HCT116 (cell line): ENCODE measurements around the gene TMEM52.

Source experiments
- EGR1 ChIP-seq: IDR thresholded peaks from 2 replicates; pipeline ENCODE4 v1.6.1; 2012; ENCODE audit warnings: low read depth
- EZH2phosphoT487 ChIP-seq: fragments of 200-600 bp; IDR thresholded peaks from 2 replicates; pipeline ENCODE4 v1.6.1; 2018; ENCODE audit warnings: antibody characterized with exemption, borderline replicate concordance
- JUND ChIP-seq: IDR thresholded peaks from 2 replicates; pipeline ENCODE4 v1.6.1; 2012
- POLR2A ChIP-seq: IDR thresholded peaks from 2 replicates; pipeline ENCODE4 v1.7.0; 2011; ENCODE audit warnings: borderline replicate concordance; ENCODE audit not compliant: insufficient read depth, insufficient read length; ENCODE audit errors: extremely low read depth
- POLR2AphosphoS5 ChIP-seq: IDR thresholded peaks from 2 replicates; pipeline ENCODE4 v1.6.1; 2011; ENCODE audit warnings: mild to moderate bottlenecking, low read depth, low read length, moderate library complexity
- TF ChIP-seq, protein P1 (sequence below), 3 experiments: fragments of 200-600 bp in 1 of 3; sonication (generic) in 1 of 3; IDR thresholded peaks in 2 of 3; conservative IDR thresholded peaks in 1 of 3; 2 replicates each; pipeline ENCODE4 v1.5.1; 2012 to 2017; ENCODE audit warnings: low read depth in 2 of 3, low read length in 2 of 3, antibody characterized with exemption in 1 of 3, borderline replicate concordance in 1 of 3, control low read depth in 1 of 3, mild to moderate bottlenecking in 1 of 3, mixed read lengths in 1 of 3, mixed run types in 1 of 3, moderate library complexity in 1 of 3; ENCODE audit not compliant: insufficient read depth in 1 of 3
- TF ChIP-seq, protein P2 (sequence below): IDR thresholded peaks from 2 replicates; pipeline ENCODE4 v1.6.1; 2011; ENCODE audit warnings: mild to moderate bottlenecking, low read length, moderate library complexity; ENCODE audit not compliant: insufficient replicate concordance; ENCODE audit errors: extremely low read depth

DNA sequence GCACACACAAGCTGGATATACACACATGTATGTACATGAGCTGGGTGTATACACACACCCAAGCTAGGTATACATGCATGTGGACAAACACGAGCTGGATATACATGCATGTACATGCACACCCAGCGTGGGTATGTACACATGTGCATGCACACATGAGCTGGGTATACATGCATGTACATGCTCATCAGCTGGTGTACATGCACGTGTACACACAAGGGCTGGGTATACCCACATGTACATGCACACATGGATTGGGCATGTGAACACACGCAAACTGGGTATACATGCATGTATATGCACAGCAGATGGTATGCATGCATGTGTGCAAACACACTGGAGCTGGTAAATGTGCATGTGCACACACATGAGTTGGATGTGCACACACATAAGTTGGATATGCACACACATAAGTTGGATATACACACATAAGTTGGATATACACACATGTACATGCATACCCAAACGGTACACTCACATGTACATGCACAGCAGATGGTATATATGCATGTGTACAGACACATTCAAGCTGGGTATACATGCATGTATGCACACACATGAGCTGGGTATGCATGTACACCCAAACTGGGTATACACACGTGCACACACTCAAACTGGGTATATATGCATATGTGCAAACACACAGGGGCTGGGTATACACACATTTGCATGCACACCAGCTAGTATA is 20.7 kb downstream of the TMEM52 start:
- TF ChIP-seq EZH2phosphoT487 (no peak), POLR2AphosphoS5 (no peak), EGR1 (no peak), POLR2A (no peak), JUND (no peak)
- TF ChIP-seq, protein P1, sequence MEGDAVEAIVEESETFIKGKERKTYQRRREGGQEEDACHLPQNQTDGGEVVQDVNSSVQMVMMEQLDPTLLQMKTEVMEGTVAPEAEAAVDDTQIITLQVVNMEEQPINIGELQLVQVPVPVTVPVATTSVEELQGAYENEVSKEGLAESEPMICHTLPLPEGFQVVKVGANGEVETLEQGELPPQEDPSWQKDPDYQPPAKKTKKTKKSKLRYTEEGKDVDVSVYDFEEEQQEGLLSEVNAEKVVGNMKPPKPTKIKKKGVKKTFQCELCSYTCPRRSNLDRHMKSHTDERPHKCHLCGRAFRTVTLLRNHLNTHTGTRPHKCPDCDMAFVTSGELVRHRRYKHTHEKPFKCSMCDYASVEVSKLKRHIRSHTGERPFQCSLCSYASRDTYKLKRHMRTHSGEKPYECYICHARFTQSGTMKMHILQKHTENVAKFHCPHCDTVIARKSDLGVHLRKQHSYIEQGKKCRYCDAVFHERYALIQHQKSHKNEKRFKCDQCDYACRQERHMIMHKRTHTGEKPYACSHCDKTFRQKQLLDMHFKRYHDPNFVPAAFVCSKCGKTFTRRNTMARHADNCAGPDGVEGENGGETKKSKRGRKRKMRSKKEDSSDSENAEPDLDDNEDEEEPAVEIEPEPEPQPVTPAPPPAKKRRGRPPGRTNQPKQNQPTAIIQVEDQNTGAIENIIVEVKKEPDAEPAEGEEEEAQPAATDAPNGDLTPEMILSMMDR (IDR thresholded peaks at IDR 0.05 in 2 of 3, conservative IDR thresholded peaks at IDR 0.05 in 1 of 3; ENCODE audit: borderline replicate concordance in 1 of 3, insufficient read depth in 1 of 3, low read depth in 2 of 3, low read length in 2 of 3) = no peak
- TF ChIP-seq, protein P2, sequence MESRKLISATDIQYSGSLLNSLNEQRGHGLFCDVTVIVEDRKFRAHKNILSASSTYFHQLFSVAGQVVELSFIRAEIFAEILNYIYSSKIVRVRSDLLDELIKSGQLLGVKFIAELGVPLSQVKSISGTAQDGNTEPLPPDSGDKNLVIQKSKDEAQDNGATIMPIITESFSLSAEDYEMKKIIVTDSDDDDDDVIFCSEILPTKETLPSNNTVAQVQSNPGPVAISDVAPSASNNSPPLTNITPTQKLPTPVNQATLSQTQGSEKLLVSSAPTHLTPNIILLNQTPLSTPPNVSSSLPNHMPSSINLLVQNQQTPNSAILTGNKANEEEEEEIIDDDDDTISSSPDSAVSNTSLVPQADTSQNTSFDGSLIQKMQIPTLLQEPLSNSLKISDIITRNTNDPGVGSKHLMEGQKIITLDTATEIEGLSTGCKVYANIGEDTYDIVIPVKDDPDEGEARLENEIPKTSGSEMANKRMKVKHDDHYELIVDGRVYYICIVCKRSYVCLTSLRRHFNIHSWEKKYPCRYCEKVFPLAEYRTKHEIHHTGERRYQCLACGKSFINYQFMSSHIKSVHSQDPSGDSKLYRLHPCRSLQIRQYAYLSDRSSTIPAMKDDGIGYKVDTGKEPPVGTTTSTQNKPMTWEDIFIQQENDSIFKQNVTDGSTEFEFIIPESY = no peak
